WERI-Rb-1 (cell line): ENCODE data around the gene JAZF1.

ENCODE experiments used
- DNase-seq: peaks from one replicate; pipeline ENCODE4 v3.0.0-alpha.2; 2020
- H3K27ac ChIP-seq: fragments of 250-450 bp; sonication (Bioruptor Pico); 2 replicates; pipeline ENCODE4 v1.5.1; 2020; ENCODE audit warnings: mild to moderate bottlenecking, moderate library complexity
- H3K27me3 ChIP-seq: fragments of 250-450 bp; sonication (Bioruptor Pico); 2 replicates; pipeline ENCODE4 v1.5.1; 2021; ENCODE audit warnings: mild to moderate bottlenecking, low read depth, moderate library complexity; ENCODE audit not compliant: insufficient read depth, severe bottlenecking
- H3K36me3 ChIP-seq: fragments of 250-450 bp; sonication (Bioruptor Pico); 2 replicates; pipeline ENCODE4 v1.5.1; 2020; ENCODE audit warnings: mild to moderate bottlenecking, moderate library complexity
- H3K4me3 ChIP-seq: 2 replicates; pipeline ENCODE4 v1.5.1; 2011; ENCODE audit warnings: low read depth, mild to moderate bottlenecking, control low read depth, low read length
- H3K9me3 ChIP-seq: fragments of 250-450 bp; sonication (Bioruptor Pico); 2 replicates; pipeline ENCODE4 v1.5.1; 2021; ENCODE audit warnings: mild to moderate bottlenecking, moderate library complexity; ENCODE audit not compliant: severe bottlenecking
- TF ChIP-seq, protein P1 (sequence below): IDR thresholded peaks from 2 replicates; pipeline ENCODE4 v1.5.1; 2011; ENCODE audit warnings: low read depth, mild to moderate bottlenecking, control low read depth, inconsistent platforms, low read length

Gene JAZF1

GRCh38 chr7:28191184-28191583 lies 10.6 kb upstream of the JAZF1 start:
- Histone ChIP-seq H3K27ac (no peak overlapping the region), H3K4me3 (no peak overlapping the region), H3K36me3 (no peaks in the 10 kb centered on the region), H3K9me3 (no peaks in the 10 kb centered on the region), H3K27me3 (peaks cover 41% of the 10 kb centered on the region)
- DNase-seq: no peak
- TF ChIP-seq, protein P1, sequence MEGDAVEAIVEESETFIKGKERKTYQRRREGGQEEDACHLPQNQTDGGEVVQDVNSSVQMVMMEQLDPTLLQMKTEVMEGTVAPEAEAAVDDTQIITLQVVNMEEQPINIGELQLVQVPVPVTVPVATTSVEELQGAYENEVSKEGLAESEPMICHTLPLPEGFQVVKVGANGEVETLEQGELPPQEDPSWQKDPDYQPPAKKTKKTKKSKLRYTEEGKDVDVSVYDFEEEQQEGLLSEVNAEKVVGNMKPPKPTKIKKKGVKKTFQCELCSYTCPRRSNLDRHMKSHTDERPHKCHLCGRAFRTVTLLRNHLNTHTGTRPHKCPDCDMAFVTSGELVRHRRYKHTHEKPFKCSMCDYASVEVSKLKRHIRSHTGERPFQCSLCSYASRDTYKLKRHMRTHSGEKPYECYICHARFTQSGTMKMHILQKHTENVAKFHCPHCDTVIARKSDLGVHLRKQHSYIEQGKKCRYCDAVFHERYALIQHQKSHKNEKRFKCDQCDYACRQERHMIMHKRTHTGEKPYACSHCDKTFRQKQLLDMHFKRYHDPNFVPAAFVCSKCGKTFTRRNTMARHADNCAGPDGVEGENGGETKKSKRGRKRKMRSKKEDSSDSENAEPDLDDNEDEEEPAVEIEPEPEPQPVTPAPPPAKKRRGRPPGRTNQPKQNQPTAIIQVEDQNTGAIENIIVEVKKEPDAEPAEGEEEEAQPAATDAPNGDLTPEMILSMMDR: no peak

DNA sequence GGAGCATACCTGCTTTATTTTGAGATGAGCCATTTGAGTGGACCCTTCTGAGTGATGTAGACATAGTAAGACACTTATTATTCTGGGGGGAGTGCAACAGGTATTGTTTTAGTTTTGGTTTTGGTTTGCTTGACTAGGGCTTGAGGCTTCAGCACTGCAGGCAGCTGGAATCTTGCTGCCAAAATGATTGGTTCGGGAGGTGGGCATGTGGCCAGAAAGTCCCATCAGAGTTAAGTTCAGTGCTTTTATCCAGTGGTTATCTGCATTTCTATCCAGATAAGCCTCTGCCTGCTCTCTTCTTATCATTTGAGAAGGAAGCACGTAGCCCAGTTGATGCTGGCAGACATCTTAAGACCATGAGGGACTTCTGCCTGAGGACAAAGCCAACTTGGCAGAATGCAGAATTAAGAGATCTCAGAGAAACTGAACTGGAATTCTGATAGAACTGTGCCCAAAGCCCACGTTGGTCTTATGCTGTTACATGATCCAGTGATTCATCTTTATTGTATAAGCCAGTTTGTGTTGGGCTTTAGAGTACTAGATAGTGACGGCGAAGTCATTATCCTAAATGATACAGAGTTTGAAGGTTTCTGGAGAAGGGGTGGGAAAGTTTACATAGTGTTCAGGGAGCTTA lies 9.6 kb upstream of the JAZF1 start:
- TF ChIP-seq, protein P1: no peak
- no peak overlapping the region for H3K4me3 ChIP-seq
- H3K27me3 ChIP-seq: peaks cover 37% of the 10 kb centered on the region
- H3K9me3 ChIP-seq: no peaks in the 10 kb centered on the region
- no peak for DNase-seq
- H3K36me3 ChIP-seq: no peaks in the 10 kb centered on the region
- no peak overlapping the region for H3K27ac ChIP-seq

DNA sequence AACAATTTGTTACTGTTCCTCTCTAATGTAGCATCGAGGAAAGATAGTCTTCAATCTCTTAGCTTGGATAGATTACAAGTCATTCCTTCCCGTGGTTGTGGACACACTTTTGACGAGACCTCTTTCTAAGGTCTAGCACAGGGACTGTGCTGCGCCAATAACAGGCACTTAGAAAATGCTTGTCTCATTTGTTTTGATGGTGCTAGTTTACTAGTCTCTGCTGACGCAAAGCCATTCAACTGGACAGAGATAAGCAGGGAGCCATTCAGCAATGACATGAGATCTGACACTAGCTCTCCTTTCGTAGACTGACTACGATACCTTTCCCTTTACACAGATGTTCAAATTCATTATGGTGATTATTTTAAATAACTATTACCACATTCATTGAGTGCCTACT lies 6.4 kb upstream of the JAZF1 start:
- DNase-seq: no peak
- H3K36me3 ChIP-seq: no peaks in the 10 kb centered on the region
- no peak overlapping the region for H3K4me3 ChIP-seq
- H3K27ac ChIP-seq: no peak overlapping the region
- H3K27me3 ChIP-seq: peaks cover 56% of the 10 kb centered on the region
- H3K9me3 ChIP-seq: no peaks in the 10 kb centered on the region
- TF ChIP-seq, protein P1: no peak

- Histone ChIP-seq H3K4me3 (no peak overlapping the region), H3K27ac (no peak overlapping the region), H3K36me3 (no peaks in the 10 kb centered on the region), H3K27me3 (peaks cover 59% of the 10 kb centered on the region), H3K9me3 (no peaks in the 10 kb centered on the region)
- TF ChIP-seq, protein P1: no peak
- DNase-seq: no peak
Observed at GRCh38 chr7:28183627-28184026, 3.0 kb upstream of the JAZF1 start.

GRCh38 chr7:28182071-28182471 lies 1.5 kb upstream of the JAZF1 start:
- no peak overlapping the region for H3K4me3 ChIP-seq
- DNase-seq: no peak
- H3K9me3 ChIP-seq: no peaks in the 10 kb centered on the region
- TF ChIP-seq, protein P1: no peak
- no peaks in the 10 kb centered on the region for H3K36me3 ChIP-seq
- H3K27me3 ChIP-seq: peaks cover 65% of the 10 kb centered on the region
- no peak overlapping the region for H3K27ac ChIP-seq

- Histone ChIP-seq H3K36me3 (no peaks in the 10 kb centered on the region), H3K4me3 (no peak overlapping the region), H3K9me3 (no peaks in the 10 kb centered on the region), H3K27me3 (peaks cover 65% of the 10 kb centered on the region), H3K27ac (no peak overlapping the region)
- TF ChIP-seq, protein P1: no peak
- no peak for DNase-seq
Observed at GRCh38 chr7:28181416-28181815, 821 bp upstream of the JAZF1 start.
